HuH-7.5 (cell line): ENCODE data around the gene CLEC2A.
A peak's percentile ranks its signal among the peaks of the same experiment; 100 is the strongest.
"Not testable (repeated sequence)": the region's sequence is repeated elsewhere in the genome, so short reads cannot be mapped to it uniquely, and the experiment has no call there.

Source experiments
- DNase-seq: peaks from one replicate; pipeline ENCODE4 v3.0.0; 2011; ENCODE audit warnings: low spot score

CLEC2A gene

GRCh38 chr12:9932270-9932669 lies at the start of gene CLEC2A:
TSS of gene CLEC2A (minus strand) at chr12:9932370. CDS start at chr12:9932329, 41 bp downstream.
- no peak for DNase-seq

DNA sequence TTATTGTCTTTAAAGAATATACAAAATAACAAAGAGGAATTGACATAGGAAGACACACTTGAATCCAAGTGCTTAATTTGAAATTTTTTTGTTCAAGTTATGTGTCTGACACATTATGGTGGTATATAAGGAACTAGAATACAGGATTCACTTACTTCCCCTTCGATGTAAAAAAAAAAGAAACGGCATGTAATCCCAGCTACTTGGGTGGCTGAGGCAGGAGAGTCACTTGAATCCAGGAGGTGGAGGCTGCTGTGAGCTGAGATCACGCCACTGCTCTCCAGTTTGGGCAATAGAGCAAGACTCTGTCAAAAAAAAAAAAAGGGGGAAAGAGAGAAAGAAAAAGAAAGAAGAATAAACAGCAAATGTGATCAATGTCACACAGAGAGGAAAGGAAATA lies 48.0 kb upstream of the CLEC2A start:
- DNase-seq: no peak

DNA sequence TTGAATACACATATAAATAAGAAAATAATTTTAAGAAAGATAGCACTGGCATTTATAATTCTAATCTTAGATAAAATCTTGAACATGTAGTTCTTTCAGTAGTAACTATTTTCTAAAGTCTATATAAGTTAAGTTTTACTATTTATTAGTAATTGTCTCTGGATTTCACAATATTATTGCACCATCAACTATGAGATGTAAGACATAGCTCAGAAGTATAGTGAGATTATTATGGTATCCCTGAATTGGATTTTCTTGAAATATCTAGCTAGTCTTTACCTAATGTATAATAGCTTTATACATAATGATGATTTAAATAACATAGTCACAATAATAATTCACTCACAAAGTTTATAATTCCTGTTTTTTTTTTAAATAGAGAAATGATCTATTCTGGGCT lies 45.7 kb upstream of the CLEC2A start:
- DNase-seq: no peak

DNA sequence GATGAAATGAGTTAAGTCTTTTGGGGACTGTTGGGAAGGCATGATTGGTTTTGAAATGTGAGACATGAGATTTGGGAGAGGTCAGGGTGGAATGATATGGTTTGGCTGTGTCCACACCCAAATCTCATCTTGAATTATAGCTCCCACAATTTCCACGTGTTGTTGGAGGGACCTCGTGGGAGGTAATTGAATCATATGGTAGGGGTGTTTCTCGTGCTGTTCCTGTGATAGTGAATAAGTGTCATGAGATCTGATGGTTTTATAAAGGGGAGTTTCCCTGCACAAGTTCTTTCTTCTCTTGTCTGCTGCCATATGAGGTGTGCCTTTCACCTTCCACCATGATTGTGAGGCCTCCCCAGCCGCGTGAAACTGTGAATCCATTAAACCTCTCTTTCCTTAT lies 44.5 kb upstream of the CLEC2A start:
- not testable (repeated sequence) for DNase-seq

GRCh38 chr12:9975614-9976013 lies 43.4 kb upstream of the CLEC2A start:
- DNase-seq: no peak

DNA sequence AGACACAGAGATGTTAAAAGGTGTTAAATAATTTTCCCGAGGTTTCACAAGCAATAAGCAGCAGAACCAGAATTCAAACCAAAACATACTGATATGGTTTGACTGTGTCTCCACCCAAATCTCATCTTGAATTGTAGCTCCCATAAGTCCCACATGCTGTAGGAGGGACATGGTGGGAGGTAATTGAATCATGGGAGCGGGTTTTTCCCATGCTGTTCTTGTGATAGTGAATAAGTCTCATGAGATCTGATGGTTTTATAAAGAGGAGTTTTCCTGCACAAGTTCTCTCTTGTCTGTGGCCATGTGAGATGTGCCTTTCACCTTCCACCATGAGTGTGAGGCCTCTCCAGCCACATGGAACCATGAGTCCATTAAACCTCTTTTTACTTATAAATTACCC lies 42.6 kb upstream of the CLEC2A start:
- not testable (repeated sequence) for DNase-seq

- DNase-seq: no peak
These were observed 41.8 kb upstream of the CLEC2A start for GRCh38 chr12:9973949-9974348.

DNA sequence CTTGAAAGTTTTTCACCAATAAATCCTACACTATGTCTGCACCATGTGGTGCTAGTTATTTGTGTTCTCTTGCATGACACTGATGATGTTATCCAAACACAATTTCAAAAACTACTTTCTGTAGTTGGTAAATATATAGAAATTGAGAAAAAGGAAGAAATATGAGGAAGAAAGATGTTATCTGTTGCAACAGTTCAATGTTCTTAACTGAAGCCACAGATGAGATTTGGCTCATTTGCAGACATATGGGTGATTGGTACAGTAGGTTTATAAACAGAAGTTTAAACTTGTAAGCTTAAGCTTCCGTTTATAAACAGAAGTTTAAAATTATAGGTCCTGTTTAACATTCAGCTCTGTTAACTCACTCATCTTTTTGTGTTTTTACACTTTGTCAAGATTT lies 39.0 kb upstream of the CLEC2A start, which contains the start of gene CLEC12A:
TSS of gene CLEC12A (plus strand) at position 229 of the 400 bp plus-strand sequence. CDS start 188 bp downstream, outside the sequence.
- DNase-seq: no peak

DNA sequence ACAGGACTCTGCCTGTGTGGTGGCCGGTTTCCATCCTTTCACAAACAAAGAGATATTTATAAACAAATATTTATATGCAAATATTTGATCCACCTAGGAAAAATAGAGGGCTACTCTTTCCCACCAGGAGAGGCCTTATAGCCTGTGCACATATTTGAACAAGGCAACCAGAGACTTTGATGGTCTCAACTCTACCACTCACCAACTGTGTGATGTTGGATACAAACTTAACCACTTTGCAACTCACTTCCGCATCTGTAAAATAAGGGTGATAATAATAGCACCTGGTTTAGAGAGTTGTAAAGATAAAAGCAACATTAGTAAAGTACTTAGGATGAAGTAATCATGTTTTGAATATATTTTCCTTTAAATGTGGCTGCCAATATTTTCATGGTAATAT lies 37.5 kb upstream of the CLEC2A start:
- peak; percentile 17 for DNase-seq

GRCh38 chr12:9961901-9962300 lies 29.7 kb upstream of the CLEC2A start:
- no peak for DNase-seq

DNA sequence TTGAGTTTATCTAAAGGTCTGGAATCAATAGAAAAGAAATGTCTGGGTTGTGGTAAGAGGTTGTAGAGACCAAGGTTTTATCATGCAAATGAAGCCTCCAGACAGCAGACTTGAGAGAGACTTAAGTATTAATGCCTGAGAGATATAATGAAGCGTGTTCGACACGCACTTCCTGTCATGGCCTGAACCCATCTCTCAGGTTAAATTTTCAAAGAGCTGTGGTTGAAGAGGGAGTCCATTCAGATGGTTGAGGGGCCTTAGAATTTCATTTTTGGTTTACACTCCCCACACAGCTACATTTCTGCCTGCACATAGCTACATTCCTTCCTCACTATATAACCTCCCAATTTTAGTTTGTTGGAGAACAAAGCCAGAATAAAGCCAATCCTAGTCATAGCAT lies 28.9 kb upstream of the CLEC2A start:
- DNase-seq: no peak

- DNase-seq: no peak
These were observed 28.4 kb upstream of the CLEC2A start for GRCh38 chr12:9960590-9960989.

- DNase-seq: no peak
These were observed 25.7 kb upstream of the CLEC2A start for GRCh38 chr12:9957834-9958233.

- not testable (repeated sequence) for DNase-seq
These were observed 21.0 kb upstream of the CLEC2A start for GRCh38 chr12:9952954-9953729.

DNA sequence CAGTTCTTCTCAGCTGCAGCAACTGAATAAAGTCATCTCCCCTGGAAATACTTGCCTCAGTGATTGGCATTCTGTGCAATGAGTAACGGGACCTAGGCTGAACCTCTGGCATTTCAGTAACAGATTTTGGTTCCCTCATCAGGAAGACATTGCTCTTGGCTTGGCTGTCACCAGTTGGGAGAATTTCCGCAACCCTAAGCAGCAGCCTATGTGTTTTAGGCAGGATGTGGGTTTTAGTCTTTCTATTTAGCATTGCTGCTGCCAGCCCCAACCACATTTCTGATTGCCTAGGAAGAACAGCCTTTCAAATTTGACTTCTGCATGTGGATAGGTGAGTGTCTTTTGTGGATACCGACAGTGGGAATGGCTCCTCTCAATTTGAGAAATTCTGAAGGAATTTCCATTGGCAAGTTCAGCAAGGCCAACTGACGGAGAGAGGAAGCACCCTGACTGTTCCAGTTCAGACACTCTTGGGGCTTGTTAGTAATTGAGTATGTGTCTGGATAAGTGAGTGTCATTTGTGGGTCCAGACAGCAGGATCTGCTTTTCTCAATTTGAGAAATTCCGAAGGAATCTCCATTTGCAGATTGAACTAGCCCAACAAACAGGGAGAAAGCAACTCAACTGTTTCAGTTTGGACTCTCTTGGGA lies 19.0 kb upstream of the CLEC2A start:
- no peak for DNase-seq

- DNase-seq: no peak
These were observed 16.6 kb upstream of the CLEC2A start for GRCh38 chr12:9948606-9949296.

DNA sequence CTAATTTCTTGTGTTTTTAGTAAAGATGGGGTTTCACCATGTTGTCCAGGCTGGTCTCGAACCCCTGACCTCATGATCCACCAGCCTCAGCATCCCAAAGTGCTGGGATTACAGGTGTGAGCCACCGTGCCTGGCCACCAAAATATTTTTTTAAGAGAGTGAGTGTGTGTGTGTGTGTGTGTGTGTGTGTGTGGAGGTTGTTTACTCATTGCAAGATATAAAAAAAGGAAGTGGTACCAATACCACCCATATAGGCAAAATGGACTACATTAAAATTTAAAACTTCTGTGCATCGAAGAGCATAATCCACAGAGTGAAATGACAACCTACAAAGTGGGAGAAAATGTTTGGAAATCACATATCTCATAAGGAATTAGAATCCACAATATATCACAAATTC lies 15.5 kb upstream of the CLEC2A start:
- no peak for DNase-seq

DNA sequence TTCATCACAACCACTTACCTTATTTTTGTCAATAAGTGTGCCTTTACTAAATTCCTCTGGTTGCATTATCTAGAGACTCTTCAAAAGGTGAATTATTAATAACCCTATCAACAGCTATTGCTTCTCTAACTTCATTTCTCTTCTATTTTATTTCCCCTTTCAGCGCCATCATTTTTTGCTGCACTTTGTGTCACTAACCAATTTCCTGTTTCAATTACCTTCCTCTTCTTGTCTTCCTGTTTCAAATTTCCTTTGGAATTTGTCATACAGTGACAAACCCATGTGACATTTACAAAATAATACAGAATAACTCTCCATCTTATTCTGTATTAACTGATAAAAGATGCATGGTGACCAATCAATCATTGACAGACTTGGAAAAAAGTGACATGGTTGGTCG lies 12.2 kb upstream of the CLEC2A start:
- DNase-seq: no peak

GRCh38 chr12:9943240-9943639 lies 11.1 kb upstream of the CLEC2A start:
- DNase-seq: no peak

- DNase-seq: no peak
These were observed 9.7 kb upstream of the CLEC2A start for GRCh38 chr12:9941838-9942237.

DNA sequence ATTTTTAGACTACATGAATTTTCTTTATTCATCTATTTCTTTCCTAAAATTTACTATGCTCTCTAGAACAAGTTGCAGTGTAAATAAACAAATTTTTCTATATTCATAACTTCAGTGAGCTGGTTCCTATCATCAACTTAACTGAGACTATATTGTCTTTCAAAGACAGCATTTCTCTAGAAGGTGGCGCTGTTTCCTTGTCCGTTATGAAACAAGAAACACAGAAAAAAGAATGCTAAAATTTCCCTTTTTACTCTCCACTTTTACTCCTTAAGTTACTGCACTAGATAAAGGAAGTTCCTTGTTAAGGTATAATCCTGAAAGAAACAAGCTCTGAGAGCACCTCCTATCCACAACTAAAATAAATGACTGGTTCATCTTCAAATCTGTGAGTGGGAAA lies 8.2 kb upstream of the CLEC2A start:
- no peak for DNase-seq

GRCh38 chr12:9936591-9936990 lies 4.4 kb upstream of the CLEC2A start:
- DNase-seq: no peak

DNA sequence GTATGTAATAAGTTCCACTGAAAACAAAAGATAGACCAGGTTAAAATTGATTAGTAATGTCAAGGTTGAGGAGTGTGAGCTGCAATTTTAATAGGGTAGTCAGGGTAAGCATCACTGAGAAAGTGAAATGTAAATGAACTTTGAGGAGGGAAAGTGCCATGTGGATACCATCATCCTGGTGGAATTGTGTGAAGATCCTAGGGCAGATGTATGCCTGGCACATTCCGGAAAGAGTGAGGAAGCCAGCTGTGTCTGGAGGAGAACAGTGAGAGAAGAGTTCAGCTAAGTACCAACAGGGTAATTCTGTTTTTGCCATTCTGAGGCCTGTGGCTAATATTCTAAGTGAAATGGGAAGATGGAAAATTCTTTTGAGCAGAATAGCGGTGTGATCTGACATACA lies 2.9 kb upstream of the CLEC2A start:
- no peak for DNase-seq
